Astrocyte of the cerebellum (primary cell): ENCODE results near the gene KCP.

Experiments
- DNase-seq: peaks from one replicate; pipeline ENCODE4 v3.0.0-alpha.2; 2011; ENCODE audit warnings: low read depth
- H3K4me3 ChIP-seq: 2 replicates; pipeline ENCODE4 v1.5.1; 2011; ENCODE audit warnings: mild to moderate bottlenecking, low read depth, low read length, moderate library complexity
- CTCF ChIP-seq: IDR thresholded peaks from 2 replicates; pipeline ENCODE4 v1.5.1; 2012; ENCODE audit warnings: low read length, low read depth, moderate library complexity, mild to moderate bottlenecking; ENCODE audit errors: missing control alignments
- in situ Hi-C: cut with HindIII; loops from 2 replicates; pipeline ENCODE4 v1.10.0; 2017; ENCODE audit warnings: low sequenced_read_pairs

The KCP gene

GRCh38 chr7:128910569-128910945 lies at the start of gene KCP:
TSS of gene KCP (minus strand) at chr7:128910709. CDS start at chr7:128910676, 33 bp downstream.
- H3K4me3 ChIP-seq: peak within 1 kb of the TSS; percentile 28
- TF ChIP-seq CTCF: no peak
- DNase-seq: no peak
- in situ Hi-C loops: no loop called here

GRCh38 chr7:128959296-128959695 lies 48.8 kb upstream of the KCP start:
- no peak for DNase-seq
- no peak for TF ChIP-seq CTCF
- no peak overlapping the region for H3K4me3 ChIP-seq
- in situ Hi-C loops: no loop called here

GRCh38 chr7:128955981-128956380 lies 45.5 kb upstream of the KCP start:
- TF ChIP-seq CTCF: no peak
- in situ Hi-C loops: no loop called here
- H3K4me3 ChIP-seq: no peak overlapping the region
- no peak for DNase-seq

- H3K4me3 ChIP-seq: no peak overlapping the region
- in situ Hi-C loops: no loop called here
- no peak for TF ChIP-seq CTCF
- DNase-seq: peak; percentile 59
These were observed 44.6 kb upstream of the KCP start for GRCh38 chr7:128954830-128955802.

GRCh38 chr7:128954150-128954549 lies 43.6 kb upstream of the KCP start:
- no peak for DNase-seq
- H3K4me3 ChIP-seq: no peak overlapping the region
- in situ Hi-C loops: no loop called here
- TF ChIP-seq CTCF: no peak

GRCh38 chr7:128951296-128951695 lies 40.8 kb upstream of the KCP start:
- H3K4me3 ChIP-seq: no peak overlapping the region
- in situ Hi-C loops: no loop called here
- no peak for DNase-seq
- TF ChIP-seq CTCF: no peak
